H1 (cell line): ENCODE measurements around the gene PTPRT. TPM values are rescaled to one million over a fixed set of nuclear protein-coding genes. Genes with fewer than 3 reads are reported as not detected.
A peak's percentile ranks its signal among the peaks of the same experiment; 100 is the strongest.

Source experiments
- CTCF ChIA-PET: fragments of 300-600 bp; sonication (Branson Sonifier 250); formaldehyde crosslinking; loops from one replicate; lab custom pipeline; 2021; ENCODE audit not compliant: partially characterized antibody; lab: Charles Lee
- POLR2A ChIA-PET: fragments of 300-600 bp; sonication (Branson Sonifier 250); formaldehyde crosslinking; loops from one replicate; lab custom pipeline; 2021; ENCODE audit warnings: inconsistent platforms; ENCODE audit not compliant: partially characterized antibody; lab: Charles Lee
- DNase-seq, 2 experiments: peaks; one replicate each; pipeline versions ENCODE4 v3.0.0 to v3.0.0-alpha.2; 2010 to 2022; ENCODE audit warnings: low spot score in 2 of 2, low read depth in 1 of 2, mixed read lengths in 1 of 2
- FAIRE-seq: peaks from 2 replicates; lab custom pipeline; 2011; peaks lifted over from hg19 to GRCh38; lab: Jason Lieb, UNC
- H2AFZ ChIP-seq: 2 replicates; pipeline ENCODE4 v1.8.1; 2012; ENCODE audit warnings: low read length, inconsistent platforms
- H2AK5ac ChIP-seq: 2 replicates; pipeline ENCODE4 v1.6.1; 2013; ENCODE audit warnings: low read depth, low read length
- H2BK120ac ChIP-seq: replicated peaks from 2 replicates; pipeline ENCODE3; 2013; ENCODE audit warnings: low read depth, low read length, inconsistent platforms
- H2BK12ac ChIP-seq: 2 replicates; pipeline ENCODE4 v1.6.1; 2013; ENCODE audit warnings: low read depth, low read length
- H2BK15ac ChIP-seq: 2 replicates; pipeline ENCODE4 v1.6.1; 2013; ENCODE audit warnings: low read length
- H2BK20ac ChIP-seq: 2 replicates; pipeline ENCODE4 v1.6.1; 2013; ENCODE audit warnings: low read length
- H2BK5ac ChIP-seq: 2 replicates; pipeline ENCODE4 v1.6.1; 2013; ENCODE audit warnings: low read depth, low read length
- H3K14ac ChIP-seq: 2 replicates; pipeline ENCODE4 v1.6.1; 2013; ENCODE audit warnings: inconsistent platforms; ENCODE audit not compliant: insufficient read length
- H3K18ac ChIP-seq: 2 replicates; pipeline ENCODE4 v1.6.1; 2013; ENCODE audit warnings: low read length; ENCODE audit errors: extremely low read depth
- H3K23ac ChIP-seq: 2 replicates; pipeline ENCODE4 v1.6.1; 2013; ENCODE audit warnings: inconsistent platforms; ENCODE audit not compliant: insufficient read length
- H3K23me2 ChIP-seq: 2 replicates; pipeline ENCODE4 v1.6.1; 2013; ENCODE audit warnings: low read depth, low read length
- H3K27ac ChIP-seq: 2 replicates; pipeline ENCODE4 v1.6.1; 2011; ENCODE audit warnings: low read depth, low read length, inconsistent platforms
- H3K27me3 ChIP-seq, 4 experiments: replicated peaks in 1 of 4; 1 replicate in 1 of 4; 2 replicates in 3 of 4; pipeline versions ENCODE4 v1.6.1 to v1.8.1; 2011 to 2013; ENCODE audit warnings: low read length in 3 of 4, mild to moderate bottlenecking in 3 of 4, inconsistent platforms in 2 of 4, mixed read lengths in 2 of 4, moderate library complexity in 1 of 4; ENCODE audit not compliant: control insufficient read depth in 3 of 4, insufficient read depth in 3 of 4; ENCODE audit errors: extremely low read depth in 1 of 4
- H3K36me3 ChIP-seq, 4 experiments: 2 replicates each; pipeline versions ENCODE4 v1.6.1 to v1.8.1; 2011 to 2013; ENCODE audit warnings: mild to moderate bottlenecking in 4 of 4, low read length in 3 of 4, moderate library complexity in 2 of 4, control low read depth in 1 of 4, inconsistent platforms in 1 of 4; ENCODE audit not compliant: insufficient read depth in 4 of 4, control insufficient read depth in 2 of 4
- H3K4ac ChIP-seq: replicated peaks from 2 replicates; pipeline ENCODE3; 2013; ENCODE audit warnings: low read length, low read depth, mixed read lengths, inconsistent platforms; ENCODE audit not compliant: insufficient read length
- H3K4me1 ChIP-seq, 4 experiments: replicated peaks in 1 of 4; 1 replicate in 1 of 4; 2 replicates in 3 of 4; pipeline versions ENCODE4 v1.6.1 to v1.8.1; 2011 to 2013; ENCODE audit warnings: low read length in 3 of 4, inconsistent platforms in 2 of 4, mixed read lengths in 1 of 4; ENCODE audit not compliant: insufficient read depth in 4 of 4, control insufficient read depth in 3 of 4
- H3K4me2 ChIP-seq, 2 experiments: 2 replicates each; pipeline versions ENCODE4 v1.6.1 to v1.8.1; 2011 to 2013; ENCODE audit warnings: low read depth in 2 of 2, low read length in 2 of 2, control low read depth in 1 of 2, inconsistent platforms in 1 of 2, mild to moderate bottlenecking in 1 of 2; ENCODE audit not compliant: insufficient read depth in 1 of 2
- H3K4me3 ChIP-seq, 4 experiments: fragments of 200-600, 300-600 bp in 1 of 4; sonication (generic), shearing (Covaris generic), sonication (Bioruptor Twin) in 1 of 4; 2 replicates each; pipeline versions ENCODE4 v1.5.1 to v1.8.1; 2011 to 2016; ENCODE audit warnings: low read length in 4 of 4, low read depth in 3 of 4, control low read depth in 2 of 4, inconsistent platforms in 2 of 4, mild to moderate bottlenecking in 2 of 4, mixed read lengths in 1 of 4, moderate library complexity in 1 of 4; ENCODE audit not compliant: insufficient read depth in 2 of 4; ENCODE audit errors: extremely low read depth in 1 of 4
- H3K56ac ChIP-seq: replicated peaks from 2 replicates; pipeline ENCODE3; 2013; ENCODE audit warnings: low read depth, mild to moderate bottlenecking, mixed read lengths, low read length, inconsistent platforms; ENCODE audit not compliant: insufficient read length
- H3K79me1 ChIP-seq: 2 replicates; pipeline ENCODE4 v1.6.1; 2013; ENCODE audit warnings: low read depth, low read length, control low read depth
- H3K79me2 ChIP-seq, 2 experiments: 2 replicates each; pipeline versions ENCODE4 v1.6.1 to v1.8.1; 2012 to 2013; ENCODE audit warnings: low read length in 2 of 2, mild to moderate bottlenecking in 2 of 2, inconsistent platforms in 1 of 2; ENCODE audit not compliant: insufficient read depth in 2 of 2, control insufficient read depth in 1 of 2
- H3K9ac ChIP-seq, 4 experiments: replicated peaks in 1 of 4; 1 replicate in 1 of 4; 2 replicates in 3 of 4; pipeline versions ENCODE4 v1.6.1 to v1.8.1; 2011 to 2013; ENCODE audit warnings: low read depth in 3 of 4, low read length in 3 of 4, control low read depth in 2 of 4, mild to moderate bottlenecking in 2 of 4, moderate library complexity in 2 of 4, inconsistent platforms in 1 of 4; ENCODE audit errors: extremely low read depth in 1 of 4
- H3K9me3 ChIP-seq, 2 experiments: 2 replicates each; pipeline versions ENCODE4 v1.6.1 to v1.8.1; 2012 to 2013; ENCODE audit warnings: mild to moderate bottlenecking in 2 of 2, moderate library complexity in 2 of 2, control low read depth in 1 of 2, inconsistent platforms in 1 of 2, low read depth in 1 of 2, low read length in 1 of 2, mixed read lengths in 1 of 2; ENCODE audit not compliant: insufficient read depth in 2 of 2
- H4K20me1 ChIP-seq, 2 experiments: replicated peaks in 1 of 2; 2 replicates each; pipeline versions ENCODE3 to v1.8.1; 2011 to 2013; ENCODE audit warnings: inconsistent platforms in 2 of 2, low read length in 2 of 2, mild to moderate bottlenecking in 1 of 2; ENCODE audit not compliant: insufficient read depth in 2 of 2, control insufficient read depth in 1 of 2
- H4K5ac ChIP-seq: 2 replicates; pipeline ENCODE4 v1.6.1; 2013; ENCODE audit warnings: low read length, low read depth, mixed read lengths, inconsistent platforms; ENCODE audit not compliant: insufficient read length
- H4K8ac ChIP-seq: 2 replicates; pipeline ENCODE4 v1.8.0; 2013; ENCODE audit warnings: mild to moderate bottlenecking, moderate library complexity, low read length, inconsistent platforms; ENCODE audit not compliant: insufficient read depth; ENCODE audit errors: extremely low read depth
- H4K91ac ChIP-seq: replicated peaks from 2 replicates; pipeline ENCODE3; 2013; ENCODE audit warnings: low read length, mixed read lengths, inconsistent platforms; ENCODE audit not compliant: insufficient read length
- FOSL1 ChIP-seq: IDR thresholded peaks from 2 replicates; pipeline ENCODE4 v1.6.1; 2011; ENCODE audit warnings: mild to moderate bottlenecking, low read depth, low read length, moderate library complexity; ENCODE audit not compliant: insufficient read depth
- JUN ChIP-seq: IDR thresholded peaks from 2 replicates; pipeline ENCODE4 v1.6.1; 2011; ENCODE audit warnings: low read depth, mild to moderate bottlenecking, improper control_type of control experiment, low read length
- RNF2 ChIP-seq: fragments of 200-900, 300-1000 bp; sonication (generic); IDR thresholded peaks from 2 replicates; pipeline ENCODE4 v1.7.1; 2016; ENCODE audit warnings: borderline replicate concordance, low read depth, mild to moderate bottlenecking, antibody characterized with exemption, low read length; ENCODE audit not compliant: poor library complexity, severe bottlenecking; ENCODE audit errors: missing control alignments
- YY1 ChIP-seq: IDR thresholded peaks from 2 replicates; pipeline ENCODE4 v1.6.1; 2011; ENCODE audit warnings: low read depth, mild to moderate bottlenecking, low read length
- WGBS, 2 experiments: shearing (Covaris generic) in 1 of 2; methylation state at CpG; one replicate each; pipeline versions ENCODE4 v1.1.6 to v1.1.7; 2013 to 2015; ENCODE audit warnings: low lambda C conversion rate in 2 of 2, mixed read lengths in 2 of 2, inconsistent platforms in 1 of 2, low coverage in 1 of 2, missing lambda C conversion rate in 1 of 2; ENCODE audit not compliant: insufficient replicate concordance in 2 of 2, insufficient coverage in 1 of 2, insufficient read length in 1 of 2; ENCODE audit errors: extremely low coverage in 1 of 2, missing lambda C conversion rate in 1 of 2; 5-methylcytosine and 5-hydroxymethylcytosine counted together
- polyA plus RNA-seq, 7 experiments: library from polyadenylated mRNA; depleted of rRNA in 3 of 7; stranded (reverse) in 5 of 7; unstranded in 2 of 7; fragments of >200 nt in 5 of 7; fragments of 200-250 nt in 2 of 7; gene quantifications; 1 replicate in 5 of 7; 2 replicates in 1 of 7; 4 replicates in 1 of 7; pipeline versions ENCODE4 v1.2.1 to v1.2.3, GENCODE V29; 2011 to 2013; ENCODE audit warnings: missing spikeins in 2 of 7, mixed read lengths in 2 of 7
- total RNA-seq: library from RNA; stranded (reverse); fragmentation: NEBNext Ultra II Directional; extraction: Animal tissue kit (Norgen Biotek cat#: 25700); gene quantifications from 2 replicates; pipeline ENCODE4 v1.2.1, GENCODE V29; 2021

Gene PTPRT
- total and polyA plus RNA-seq, 2 of the 8 experiments (the other 6 are each of a cell fraction or from before 2014, with no cell fraction given): 0.33 to 1.8 TPM

- no peaks in the 10 kb centered on the region; the same call in 1 of the 2 replicates for H3K23me2 ChIP-seq
- H3K56ac ChIP-seq: no peak overlapping the region
- H4K5ac ChIP-seq: no peak overlapping the region
- H3K27ac ChIP-seq: no peak overlapping the region
- H3K4ac ChIP-seq: no peak overlapping the region
- no peaks in the 10 kb centered on the region for H3K79me1 ChIP-seq
- DNase-seq (no peak), FAIRE-seq (no peak)
- no peak overlapping the region for H3K4me3 ChIP-seq
- H3K18ac ChIP-seq: no peak overlapping the region
- H2AK5ac ChIP-seq: no peak overlapping the region
- H2BK5ac ChIP-seq: no peak overlapping the region
- H3K79me2 ChIP-seq: no peaks in the 10 kb centered on the region
- H3K4me1 ChIP-seq: peaks cover 0 to 13% (median 7%) of the 10 kb centered on the region in 4 experiments; a peak in 5 of 7 replicates
- peaks cover 0 to 1% of the 10 kb centered on the region in 2 experiments for H4K20me1 ChIP-seq
- H3K14ac ChIP-seq: no peak overlapping the region
- no peak overlapping the region for H4K8ac ChIP-seq
- H3K27me3 ChIP-seq: 0 out of 7 replicates have a peak, but pooled peaks cover 0 to 2% (median 0%) of the 10 kb centered on the region in 4 experiments
- no peaks in the 10 kb centered on the region for H3K36me3 ChIP-seq
- WGBS, 2 experiments: 94% methylated on average over 12 of the region's 12 CpGs; no CpG with 5 or more reads in 1 of the 2 experiments
- TF ChIP-seq FOSL1: no peak
- no peak for TF ChIP-seq JUN
- TF ChIP-seq RNF2: no peak
- TF ChIP-seq YY1: 0 out of 2 replicates have a peak, but pooled peaks have one; percentile 54
- no peak overlapping the region for H2BK120ac ChIP-seq
- no peaks in the 10 kb centered on the region for H3K9me3 ChIP-seq
- no peak overlapping the region for H3K4me2 ChIP-seq
- no peak overlapping the region for H2BK12ac ChIP-seq
- ChIA-PET CTCF (no interaction called here), POLR2A (no interaction called here)
- H2BK20ac ChIP-seq: no peak overlapping the region
- no peak overlapping the region for H3K9ac ChIP-seq
- no peak overlapping the region for H4K91ac ChIP-seq
- no peak overlapping the region for H3K23ac ChIP-seq
- no peak overlapping the region for H2AFZ ChIP-seq
- no peak overlapping the region for H2BK15ac ChIP-seq
These were observed 211.3 kb downstream of the PTPRT start for GRCh38 chr20:42978184-42978974.
